Measurements from ENCODE around the gene INSRR.

INSRR gene

DNA sequence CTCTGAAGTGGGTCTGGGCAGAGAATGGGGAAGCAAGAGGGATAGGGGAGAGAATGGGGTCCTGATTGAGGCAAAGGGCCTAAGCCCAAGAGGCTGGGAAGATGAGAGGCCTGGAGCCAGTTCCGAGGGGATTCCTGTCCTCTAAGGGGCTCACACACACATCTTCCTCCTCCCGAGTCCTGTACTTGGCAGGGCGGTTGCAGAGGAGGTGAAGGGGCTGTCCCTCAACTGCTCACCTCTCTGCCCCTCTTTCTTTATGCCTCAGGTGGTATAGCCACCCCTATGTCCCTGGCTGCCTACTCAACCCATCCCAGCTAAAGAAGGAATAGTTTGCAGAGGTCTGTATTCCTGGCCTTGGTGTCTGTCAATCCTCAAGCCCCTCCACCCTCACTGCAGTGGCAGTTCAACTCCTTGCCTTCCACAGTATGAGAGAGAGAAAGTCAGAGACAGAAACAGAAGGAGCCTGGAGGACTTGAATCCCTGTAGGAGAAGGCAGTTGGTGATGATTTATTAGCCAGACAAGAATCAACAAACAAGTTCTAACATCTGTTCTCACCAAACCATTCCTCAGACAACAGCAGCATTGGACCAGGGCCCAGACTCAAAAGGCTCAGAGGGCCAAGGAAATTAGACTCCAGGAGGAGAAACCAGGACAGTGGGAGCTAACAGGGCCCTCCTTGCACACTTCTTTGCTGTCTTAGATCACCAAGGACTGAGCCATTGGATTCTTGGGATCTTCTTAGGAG lies 53.0 kb downstream of the INSRR start:
- no peak overlapping the region for H3K27ac ChIP-seq (ENCODE audit: low read length)

DNA sequence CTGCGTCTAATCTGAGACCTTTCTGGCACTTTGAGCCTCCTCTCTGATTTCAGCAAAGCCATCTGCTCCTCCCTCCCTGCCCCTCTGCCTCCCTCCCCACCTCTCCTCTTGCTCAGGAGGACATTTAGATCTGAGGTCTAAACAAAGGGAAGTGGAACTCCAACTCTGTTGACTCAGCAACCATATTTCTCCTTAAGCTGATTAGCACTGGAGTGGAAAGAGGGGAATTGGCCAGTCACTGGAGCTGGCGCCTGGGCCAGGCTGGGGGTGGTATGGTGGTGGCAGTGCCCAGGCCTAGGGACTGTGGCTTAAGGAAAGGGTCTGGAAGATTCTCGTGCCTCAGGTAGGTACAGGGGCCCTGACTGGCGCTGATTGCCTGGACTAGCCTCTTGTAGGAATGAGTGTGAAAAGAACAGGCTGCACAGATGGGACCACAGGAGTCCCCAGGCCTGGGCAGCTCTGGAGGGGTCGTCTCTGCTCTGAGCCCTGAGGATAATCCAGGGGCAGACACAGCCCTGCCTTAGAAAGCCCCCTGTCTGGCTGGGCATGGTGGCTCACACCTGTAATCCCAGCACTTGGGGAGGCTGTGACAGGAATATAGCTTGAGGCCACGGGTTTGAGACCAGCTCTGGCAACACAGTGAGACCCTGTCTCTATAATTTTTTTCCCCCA lies 54.2 kb downstream of the INSRR start:
- Histone ChIP-seq H3K36me3 (ENCODE audit: control insufficient read depth in 2 of 2, insufficient read depth in 2 of 2, low read length in 2 of 2) (peaks cover 0 to 19% of the 10 kb centered on the region in 2 donors), H3K4me3 (ENCODE audit: low read length in 2 of 2) (no peak overlapping the region), H3K27ac (ENCODE audit: low read length) (no peak overlapping the region), H3K4me1 (ENCODE audit: control insufficient read depth, insufficient read depth, low read length) (peaks cover 11% of the 10 kb centered on the region), H3K9me3 (ENCODE audit: control insufficient read depth in 2 of 2, low read length in 2 of 2) (no peaks in the 10 kb centered on the region), H3K27me3 (ENCODE audit: control insufficient read depth in 1 of 2, insufficient read depth in 2 of 2, low read length in 2 of 2) (no peaks in the 10 kb centered on the region), H3K9ac (ENCODE audit: low read length in 2 of 2) (no peak overlapping the region)

More for the DNA sequence above, 53.0 kb downstream of the INSRR start:
- Histone ChIP-seq H3K4me1 (ENCODE audit: control insufficient read depth, insufficient read depth, low read length) (peaks cover 11% of the 10 kb centered on the region), H3K9ac (ENCODE audit: low read length in 2 of 2) (no peak overlapping the region), H3K9me3 (ENCODE audit: control insufficient read depth in 2 of 2, low read length in 2 of 2) (no peaks in the 10 kb centered on the region), H3K4me3 (ENCODE audit: low read length in 2 of 2) (no peak overlapping the region), H3K27me3 (ENCODE audit: control insufficient read depth in 1 of 2, insufficient read depth in 2 of 2, low read length in 2 of 2) (no peaks in the 10 kb centered on the region), H3K36me3 (ENCODE audit: control insufficient read depth in 2 of 2, insufficient read depth in 2 of 2, low read length in 2 of 2) (peaks cover 0 to 10% of the 10 kb centered on the region in 2 donors)

GRCh38 chr1:156804026-156804425 lies 54.9 kb downstream of the INSRR start:
- Histone ChIP-seq H3K9me3 (ENCODE audit: control insufficient read depth in 2 of 2, low read length in 2 of 2) (no peaks in the 10 kb centered on the region), H3K36me3 (ENCODE audit: control insufficient read depth in 2 of 2, insufficient read depth in 2 of 2, low read length in 2 of 2) (peaks cover 0 to 24% of the 10 kb centered on the region in 2 donors), H3K9ac (ENCODE audit: low read length in 2 of 2) (no peak overlapping the region), H3K27me3 (ENCODE audit: control insufficient read depth in 1 of 2, insufficient read depth in 2 of 2, low read length in 2 of 2) (no peaks in the 10 kb centered on the region), H3K4me3 (ENCODE audit: low read length in 2 of 2) (no peak overlapping the region), H3K4me1 (ENCODE audit: control insufficient read depth, insufficient read depth, low read length) (peaks cover 11% of the 10 kb centered on the region), H3K27ac (ENCODE audit: low read length) (no peak overlapping the region)

GRCh38 chr1:156803086-156803851 lies 55.6 kb downstream of the INSRR start:
- peaks cover 11% of the 10 kb centered on the region for H3K4me1 ChIP-seq (ENCODE audit: control insufficient read depth, insufficient read depth, low read length)
- no peak overlapping the region for H3K9ac ChIP-seq (ENCODE audit: low read length in 2 of 2)
- no peak overlapping the region for H3K27ac ChIP-seq (ENCODE audit: low read length)

DNA sequence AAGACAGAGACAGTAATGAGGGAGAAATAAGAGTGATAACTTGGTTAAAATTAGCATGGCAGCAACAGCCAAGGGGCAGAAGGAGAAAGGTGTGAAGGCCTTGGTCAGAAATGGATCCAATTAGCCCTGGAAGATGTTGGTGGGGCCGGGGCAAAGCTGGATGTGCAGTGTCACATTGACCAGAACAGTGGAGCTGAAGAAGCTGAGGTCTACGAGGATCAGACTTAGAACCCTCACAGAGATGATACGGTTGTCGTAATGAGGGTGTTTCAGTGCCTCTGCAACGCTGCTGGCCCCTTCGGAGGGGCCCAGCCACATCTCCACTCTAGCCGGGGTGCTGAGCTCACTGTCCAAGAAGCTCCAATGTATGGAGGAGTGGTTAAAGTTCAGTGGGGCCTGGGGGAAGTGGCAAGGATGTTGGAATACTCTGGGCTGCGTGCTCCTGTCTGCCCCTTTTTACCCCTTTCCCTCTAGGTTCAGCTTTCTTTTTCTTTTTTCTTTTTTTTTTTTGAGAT lies 56.4 kb downstream of the INSRR start:
- no peak overlapping the region for H3K4me3 ChIP-seq (ENCODE audit: low read length in 2 of 2)
- H3K4me1 ChIP-seq (ENCODE audit: control insufficient read depth, insufficient read depth, low read length) = peaks cover 11% of the 10 kb centered on the region
- H3K9ac ChIP-seq (ENCODE audit: low read length in 2 of 2) = no peak overlapping the region
- no peaks in the 10 kb centered on the region for H3K27me3 ChIP-seq (ENCODE audit: control insufficient read depth in 1 of 2, insufficient read depth in 2 of 2, low read length in 2 of 2)
- peaks cover 11 to 35% of the 10 kb centered on the region in 2 donors for H3K36me3 ChIP-seq (ENCODE audit: control insufficient read depth in 2 of 2, insufficient read depth in 2 of 2, low read length in 2 of 2)
- no peaks in the 10 kb centered on the region for H3K9me3 ChIP-seq (ENCODE audit: control insufficient read depth in 2 of 2, low read length in 2 of 2)
- no peak overlapping the region for H3K27ac ChIP-seq (ENCODE audit: low read length)

More at GRCh38 chr1:156803086-156803851, 55.6 kb downstream of the INSRR start:
- H3K27me3 ChIP-seq (ENCODE audit: control insufficient read depth in 1 of 2, insufficient read depth in 2 of 2, low read length in 2 of 2) = no peaks in the 10 kb centered on the region
- H3K4me3 ChIP-seq (ENCODE audit: low read length in 2 of 2) = no peak overlapping the region
- H3K36me3 ChIP-seq (ENCODE audit: control insufficient read depth in 2 of 2, insufficient read depth in 2 of 2, low read length in 2 of 2) = peaks cover 3 to 28% of the 10 kb centered on the region in 2 donors
- no peaks in the 10 kb centered on the region for H3K9me3 ChIP-seq (ENCODE audit: control insufficient read depth in 2 of 2, low read length in 2 of 2)

DNA sequence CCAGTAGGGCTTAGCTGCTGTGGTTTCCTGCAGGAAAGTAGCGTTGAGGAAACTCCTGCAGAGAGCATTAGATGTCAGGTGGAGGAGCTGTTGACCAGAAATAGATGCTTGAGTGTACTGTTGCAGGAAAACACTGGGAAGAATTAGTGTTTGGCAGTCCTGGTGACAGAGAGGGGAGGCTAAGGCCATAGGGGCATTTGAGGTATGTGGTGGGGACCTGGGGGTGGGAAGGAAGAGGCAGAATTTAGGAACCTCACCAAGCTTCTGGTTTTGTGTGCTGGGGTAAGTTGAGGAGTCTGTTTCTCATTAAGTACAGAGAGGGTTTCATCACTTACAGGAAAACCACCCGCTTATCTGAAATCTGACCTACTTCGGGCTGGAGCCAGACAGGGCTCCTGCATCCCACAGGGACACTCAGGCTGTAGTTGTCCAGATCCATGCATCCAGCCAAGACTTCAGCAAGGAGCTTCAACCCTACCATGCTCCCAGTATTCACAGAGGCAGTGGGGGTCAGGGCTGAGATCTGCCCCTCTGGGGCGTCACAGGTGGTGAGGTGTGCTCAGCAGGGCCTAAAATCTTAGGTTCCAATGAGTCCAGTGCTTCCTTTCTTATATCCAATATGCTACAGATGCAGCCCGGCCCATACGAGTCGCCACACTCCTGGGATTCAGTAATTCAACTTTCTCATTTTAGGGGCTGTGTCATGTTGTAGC lies 57.4 kb downstream of the INSRR start:
- Histone ChIP-seq H3K4me3 (ENCODE audit: low read length in 2 of 2) (no peak overlapping the region), H3K27ac (ENCODE audit: low read length) (no peak overlapping the region), H3K27me3 (ENCODE audit: control insufficient read depth in 1 of 2, insufficient read depth in 2 of 2, low read length in 2 of 2) (no peaks in the 10 kb centered on the region), H3K4me1 (ENCODE audit: control insufficient read depth, insufficient read depth, low read length) (peaks cover 9% of the 10 kb centered on the region), H3K9ac (ENCODE audit: low read length in 2 of 2) (no peak overlapping the region), H3K9me3 (ENCODE audit: control insufficient read depth in 2 of 2, low read length in 2 of 2) (no peaks in the 10 kb centered on the region), H3K36me3 (ENCODE audit: control insufficient read depth in 2 of 2, insufficient read depth in 2 of 2, low read length in 2 of 2) (peaks cover 18 to 43% of the 10 kb centered on the region in 2 donors)

- Histone ChIP-seq H3K4me1 (ENCODE audit: control insufficient read depth, insufficient read depth, low read length) (peaks cover 3% of the 10 kb centered on the region), H3K4me3 (ENCODE audit: low read length in 2 of 2) (no peak overlapping the region), H3K27ac (ENCODE audit: low read length) (no peak overlapping the region), H3K9ac (ENCODE audit: low read length in 2 of 2) (no peak overlapping the region), H3K36me3 (ENCODE audit: control insufficient read depth in 2 of 2, insufficient read depth in 2 of 2, low read length in 2 of 2) (peaks cover 53 to 77% of the 10 kb centered on the region in 2 donors), H3K9me3 (ENCODE audit: control insufficient read depth in 2 of 2, low read length in 2 of 2) (no peaks in the 10 kb centered on the region), H3K27me3 (ENCODE audit: control insufficient read depth in 1 of 2, insufficient read depth in 2 of 2, low read length in 2 of 2) (no peaks in the 10 kb centered on the region)
Observed at GRCh38 chr1:156797212-156797871, 61.6 kb downstream of the INSRR start.

DNA sequence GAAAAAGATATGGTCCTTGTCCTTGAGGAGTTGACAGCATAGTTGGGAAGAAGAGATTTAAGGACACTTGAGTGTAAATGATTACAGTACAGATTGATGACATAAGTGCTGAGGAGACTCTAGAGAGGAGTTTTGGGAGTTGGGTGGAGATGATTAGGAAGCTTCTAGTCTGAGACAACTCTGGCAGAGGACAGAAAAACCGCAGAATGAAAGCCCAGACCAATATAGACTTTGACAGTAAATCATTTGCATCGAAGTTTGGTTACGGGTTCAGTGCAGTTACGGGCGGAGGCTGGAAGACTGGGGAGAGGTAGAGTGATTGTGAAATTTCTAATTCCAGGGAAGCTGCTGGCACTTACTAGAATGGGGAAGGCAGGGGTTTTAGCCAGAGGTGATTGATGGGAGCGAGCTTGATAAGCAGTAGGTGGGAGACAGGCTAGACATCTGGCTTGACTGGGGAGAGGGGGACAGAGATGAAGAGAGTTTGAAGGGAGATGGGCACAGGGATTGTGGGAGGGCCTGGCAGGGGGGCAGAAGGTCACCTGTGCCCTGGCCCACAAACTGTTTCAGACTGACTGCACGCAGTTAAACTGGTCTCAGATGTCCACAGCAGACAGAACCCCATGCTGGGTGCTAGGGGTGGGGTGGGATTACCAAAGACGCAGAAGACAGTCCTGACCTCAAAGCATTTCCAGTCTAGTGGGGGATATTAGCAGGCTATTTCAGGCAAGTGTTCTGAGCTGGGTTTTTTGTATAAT lies 62.4 kb downstream of the INSRR start:
- no peak overlapping the region for H3K4me3 ChIP-seq (ENCODE audit: low read length in 2 of 2)
- peaks cover 60 to 79% of the 10 kb centered on the region in 2 donors for H3K36me3 ChIP-seq (ENCODE audit: control insufficient read depth in 2 of 2, insufficient read depth in 2 of 2, low read length in 2 of 2)

DNA sequence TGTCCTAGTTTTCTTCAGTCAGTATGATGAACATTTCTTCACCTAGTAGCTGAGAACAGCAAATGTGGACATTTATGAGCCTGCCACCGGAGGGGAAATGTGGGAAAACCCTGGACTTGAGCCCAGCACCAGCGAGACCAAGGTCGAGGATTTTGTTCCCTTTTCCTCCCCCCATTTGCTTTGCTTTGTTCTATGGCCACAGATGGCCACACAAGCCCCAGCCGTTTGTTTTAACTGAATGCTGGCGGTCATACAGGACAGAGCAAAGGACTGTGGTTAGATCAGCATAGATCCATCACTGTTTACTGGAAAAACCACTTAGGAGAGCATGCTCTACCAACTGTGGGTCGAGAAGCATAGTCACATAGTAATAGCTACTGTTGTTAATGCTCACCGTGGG lies 63.1 kb downstream of the INSRR start:
- H3K36me3 ChIP-seq (ENCODE audit: control insufficient read depth in 2 of 2, insufficient read depth in 2 of 2, low read length in 2 of 2) = peaks cover 68 to 77% of the 10 kb centered on the region in 2 donors
- H3K9ac ChIP-seq (ENCODE audit: low read length in 2 of 2) = no peak overlapping the region

More for the DNA sequence above, 62.4 kb downstream of the INSRR start:
- H3K27me3 ChIP-seq (ENCODE audit: control insufficient read depth in 1 of 2, insufficient read depth in 2 of 2, low read length in 2 of 2) = no peaks in the 10 kb centered on the region
- H3K9ac ChIP-seq (ENCODE audit: low read length in 2 of 2) = no peak overlapping the region
- no peaks in the 10 kb centered on the region for H3K9me3 ChIP-seq (ENCODE audit: control insufficient read depth in 2 of 2, low read length in 2 of 2)
- peaks cover 3% of the 10 kb centered on the region for H3K4me1 ChIP-seq (ENCODE audit: control insufficient read depth, insufficient read depth, low read length)
- H3K27ac ChIP-seq (ENCODE audit: low read length) = no peak overlapping the region

More for the DNA sequence above, 63.1 kb downstream of the INSRR start:
- no peak overlapping the region for H3K4me3 ChIP-seq (ENCODE audit: low read length in 2 of 2)
- H3K27ac ChIP-seq (ENCODE audit: low read length) = no peak overlapping the region
- H3K27me3 ChIP-seq (ENCODE audit: control insufficient read depth in 1 of 2, insufficient read depth in 2 of 2, low read length in 2 of 2) = no peaks in the 10 kb centered on the region
- no peaks in the 10 kb centered on the region for H3K9me3 ChIP-seq (ENCODE audit: control insufficient read depth in 2 of 2, low read length in 2 of 2)
- H3K4me1 ChIP-seq (ENCODE audit: control insufficient read depth, insufficient read depth, low read length) = no peaks in the 10 kb centered on the region

Data from stomach smooth muscle (tissue), 2 donors.